HTERT RPE-1 (cell line): ENCODE measurements around the gene NACA2.
"Not testable (repeated sequence)": the region's sequence is repeated elsewhere in the genome, so short reads cannot be mapped to it uniquely, and the experiment has no call there.

Experiments
- in situ Hi-C: fragments of 300-500 bp; cut with MboI; formaldehyde crosslinking; loops from 4 replicates; pipeline ENCODE4 v1.14.3; 2020; ENCODE audit warnings: low sequenced_read_pairs

Gene NACA2

DNA sequence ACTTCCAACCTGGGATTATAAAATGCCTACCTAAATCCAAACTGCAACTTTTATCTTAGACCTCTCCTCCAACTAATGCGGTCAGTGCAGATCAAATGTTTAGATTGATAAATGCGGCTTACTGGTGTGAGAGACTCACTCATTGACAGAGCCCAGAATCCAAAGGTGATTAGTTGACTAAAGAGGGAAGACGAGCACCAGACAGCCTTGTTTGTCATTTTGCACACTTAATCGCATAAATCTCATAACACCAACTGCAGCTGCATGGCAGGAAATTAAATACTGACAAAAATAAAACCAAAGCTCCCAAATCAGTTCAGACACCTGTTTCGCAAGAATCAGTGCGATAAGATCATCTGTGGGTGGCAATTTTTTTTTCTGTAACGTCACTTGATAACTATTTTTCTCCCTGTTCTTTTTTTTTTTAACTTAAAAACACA is 35.9 kb downstream of the NACA2 start:
- in situ Hi-C loops, result no loop called here

GRCh38 chr17:61554209-61554608 is 36.8 kb downstream of the NACA2 start:
- in situ Hi-C loops, result no loop called here

GRCh38 chr17:61552560-61552959 is 38.5 kb downstream of the NACA2 start:
- in situ Hi-C loops, result not testable (repeated sequence)

DNA sequence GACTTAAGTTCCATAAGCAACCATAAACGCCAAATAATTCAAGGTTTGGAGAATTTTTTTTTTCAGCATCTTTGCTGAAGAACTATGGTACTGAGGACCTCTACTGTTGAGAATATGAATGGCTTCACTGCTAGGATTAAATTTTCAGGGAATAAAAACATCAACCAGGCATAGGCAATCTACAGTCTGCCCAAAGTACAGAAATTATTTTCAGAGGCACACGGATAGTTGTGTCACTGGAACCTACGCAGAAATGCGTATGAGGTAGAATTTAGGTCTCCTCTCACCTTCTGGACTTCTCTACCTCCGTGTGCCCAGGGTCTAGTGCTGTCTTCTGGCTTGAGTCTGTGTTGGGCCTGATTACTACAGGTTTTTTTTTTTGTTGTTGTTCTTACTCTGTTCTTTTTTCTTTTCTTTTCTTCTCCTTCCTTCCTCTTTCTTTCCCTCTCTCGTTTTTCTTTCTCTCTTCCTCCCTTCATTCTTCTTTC is 39.7 kb downstream of the NACA2 start:
- in situ Hi-C loops, result no loop called here

DNA sequence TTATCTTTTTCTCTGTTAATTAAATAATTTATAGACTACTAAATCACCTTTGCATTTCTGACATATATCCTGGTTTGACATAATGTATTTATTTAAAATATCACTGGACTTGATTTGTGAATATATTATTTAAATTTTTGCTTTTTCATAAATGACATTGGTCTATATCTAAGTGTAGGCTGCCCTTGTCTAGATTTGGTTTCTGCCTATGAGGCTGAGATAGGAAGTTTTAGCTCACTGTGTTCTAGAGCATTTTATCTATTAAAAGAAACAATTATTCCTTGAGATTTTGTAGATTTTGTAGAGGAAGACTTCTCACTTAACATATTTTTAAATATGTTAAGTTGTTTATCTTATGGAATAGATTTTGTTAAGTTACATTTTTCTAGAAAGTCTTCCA is 43.9 kb downstream of the NACA2 start:
- in situ Hi-C loops, result no loop called here

DNA sequence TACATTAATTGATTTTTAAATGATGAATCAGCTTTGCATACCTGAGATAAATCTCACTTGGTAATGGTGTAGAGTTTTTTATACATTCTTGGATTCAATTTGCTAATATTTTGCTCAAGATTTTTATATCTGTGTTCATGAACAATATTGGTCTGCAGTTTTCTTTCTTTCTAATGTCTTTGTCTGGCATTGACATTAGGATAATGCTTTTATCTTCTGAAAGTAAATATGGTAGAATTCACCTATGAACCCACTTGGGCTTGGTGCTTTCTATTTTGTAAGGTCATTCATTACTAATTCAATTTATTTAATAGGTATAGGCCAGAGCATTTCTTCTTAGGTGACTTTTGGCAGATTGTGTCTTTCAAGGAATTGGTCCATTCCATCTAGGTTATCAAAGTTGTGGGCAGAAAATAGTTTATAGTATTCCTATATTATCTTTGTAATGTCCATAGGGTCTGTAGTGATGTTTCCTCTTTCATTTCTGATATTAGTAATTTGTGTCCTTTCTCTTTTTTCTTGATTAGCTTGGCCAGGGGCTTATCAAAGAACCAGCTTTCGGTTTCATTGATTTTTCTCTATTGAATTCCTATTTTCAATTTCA is 45.6 kb downstream of the NACA2 start:
- in situ Hi-C loops, result no loop called here

DNA sequence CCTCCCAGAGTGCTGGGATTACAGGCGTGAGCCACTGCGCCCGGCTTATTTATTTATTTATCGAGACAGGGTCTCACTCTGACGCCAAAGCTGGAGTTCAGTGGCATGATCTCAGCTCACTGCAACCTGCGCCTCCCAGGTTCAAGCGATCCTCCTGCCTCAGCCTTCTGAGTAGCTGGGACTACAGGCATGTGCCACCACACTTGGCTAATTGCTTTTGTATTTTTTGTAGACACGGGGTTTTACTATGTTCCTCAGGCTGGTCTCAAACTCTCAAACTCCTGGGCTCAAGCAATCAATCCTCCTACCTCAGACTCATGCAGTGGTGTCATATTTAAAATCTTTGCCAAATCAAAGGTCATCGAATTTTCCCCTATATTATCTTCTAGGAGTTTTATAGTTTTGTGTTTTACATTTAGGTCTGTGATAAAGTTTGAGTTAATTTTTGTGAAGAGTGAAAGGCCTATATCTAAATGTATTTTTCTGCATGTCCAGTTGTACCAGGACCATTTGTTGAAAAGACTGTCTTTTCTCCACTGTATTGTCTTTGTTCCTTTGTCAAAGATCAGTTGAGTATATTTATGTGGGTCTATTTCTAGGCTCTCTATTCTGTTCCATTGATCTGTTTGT is 47.1 kb downstream of the NACA2 start:
- in situ Hi-C loops, result no loop called here

DNA sequence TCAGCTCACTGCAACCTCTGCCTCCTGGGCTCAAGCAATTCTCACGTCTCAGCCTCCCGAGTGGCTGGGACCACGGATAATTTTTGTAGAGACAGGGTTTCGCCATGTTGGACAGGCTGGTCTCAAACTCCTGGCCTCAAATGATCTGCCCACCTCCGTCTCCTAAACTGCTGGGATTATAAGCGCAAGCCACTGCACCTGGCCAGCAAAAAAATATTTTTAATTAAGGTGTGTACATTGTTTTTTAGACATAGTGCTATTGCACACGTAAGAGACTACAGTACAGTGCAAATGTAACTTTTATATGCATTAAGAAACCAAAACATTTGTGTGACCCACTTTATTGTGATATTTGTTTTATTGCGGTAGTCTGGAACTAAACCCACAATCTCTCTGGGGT is 49.0 kb downstream of the NACA2 start:
- in situ Hi-C loops, result no loop called here

- in situ Hi-C loops, result no loop called here
Observed at GRCh38 chr17:61540874-61541273, 50.1 kb downstream of the NACA2 start.
